Spleen (tissue), 7 donors: ENCODE data around the gene MROH8.

Source experiments
- CTCF ChIP-seq, 11 experiments: fragments of 200-600 bp in 7 of 11; fragments of 450-650 bp in 4 of 11; sonication (generic) in 4 of 11; IDR thresholded peaks in 8 of 11; conservative IDR thresholded peaks in 3 of 11; 1 replicate in 7 of 11; 2 replicates in 4 of 11; pipeline versions ENCODE4 v1.4.0 to v1.8.0; 2016 to 2021; ENCODE audit warnings: antibody characterized with exemption in 11 of 11, inconsistent platforms in 4 of 11, mild to moderate bottlenecking in 1 of 11
- POLR2AphosphoS5 ChIP-seq, 3 donors: sonication (generic); formaldehyde crosslinking; IDR thresholded peaks; one replicate each; pipeline ENCODE4 v1.5.1; 2017; ENCODE audit warnings: antibody characterized with exemption in 3 of 3
- donor health status: DM: no; HTN: no; CAD: no; lungs with moderate emphysema.
- donor health status: DM: no; HTN: no; CAD: no.
- donor health status: DM: no; HTN: no; CAD: no.

GRCh38 chr20:37119356-37120036 is 59.9 kb downstream of the MROH8 start:
- TF ChIP-seq CTCF (IDR thresholded peaks at IDR 0.05 in 8 of 11, conservative IDR thresholded peaks at IDR 0.05 in 3 of 11) (no peak), POLR2AphosphoS5 (IDR thresholded peaks at IDR 0.05) (no peak)
